ENCODE results near the gene UBE2K.

UBE2K gene

DNA sequence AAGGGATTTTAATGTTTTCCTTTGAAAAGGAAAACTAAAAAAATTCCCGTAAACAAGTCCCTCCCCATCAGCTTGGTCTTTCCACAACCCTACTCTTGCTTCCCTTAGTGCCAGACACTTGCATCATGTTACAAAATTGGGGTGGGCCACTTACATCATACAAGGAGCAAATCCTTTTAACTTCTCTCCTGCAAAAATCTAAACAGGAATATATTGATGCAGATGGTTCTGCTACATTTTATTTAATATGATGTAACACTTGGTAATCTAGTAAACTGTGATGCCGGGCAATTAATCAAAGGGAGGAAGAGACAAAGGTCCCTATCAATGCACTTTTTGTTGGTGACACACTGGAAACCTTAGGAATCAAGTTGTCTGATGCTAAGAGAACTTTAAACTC lies 125.3 kb downstream of the UBE2K start (continued):
- TF ChIP-seq HOXC10 (CRISPR knock-in tag; IDR thresholded peaks at IDR 0.05) = no peak
- TF ChIP-seq ZBTB21 (tag by site-specific recombination; IDR thresholded peaks at IDR 0.05) = peak; percentile 27; the same call in 1 of the 2 replicates
- no peak for TF ChIP-seq ZNF311 (tag by site-specific recombination; IDR thresholded peaks at IDR 0.05; ENCODE audit: borderline replicate concordance)
- no peak for TF ChIP-seq HOXA7 (CRISPR knock-in tag; IDR thresholded peaks at IDR 0.05; ENCODE audit: borderline replicate concordance)

DNA sequence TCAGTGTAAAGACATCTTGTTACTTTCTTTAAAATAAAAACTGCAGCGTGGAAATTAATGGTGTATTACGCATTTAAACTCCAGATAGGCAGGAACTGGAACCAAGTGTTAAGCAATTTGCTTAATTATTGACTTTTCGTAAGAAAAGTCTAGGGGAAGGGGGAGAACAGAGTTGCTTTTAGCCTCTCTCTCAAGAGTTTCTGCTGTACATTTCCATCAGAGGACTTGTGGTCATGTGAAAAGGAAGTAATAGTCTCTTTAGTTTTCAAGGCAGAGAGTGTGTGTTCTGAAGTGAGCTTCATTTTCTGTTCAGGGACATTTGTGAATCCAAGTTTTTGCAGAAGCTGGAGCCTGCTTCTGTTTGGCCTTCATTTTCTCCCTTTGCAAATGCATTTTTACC lies 127.2 kb downstream of the UBE2K start:
- CTCF ChIA-PET = no interaction called here
- no peak overlapping the region for H3K27ac ChIP-seq (ENCODE audit: extremely low read depth, low read depth, low read length)

DNA sequence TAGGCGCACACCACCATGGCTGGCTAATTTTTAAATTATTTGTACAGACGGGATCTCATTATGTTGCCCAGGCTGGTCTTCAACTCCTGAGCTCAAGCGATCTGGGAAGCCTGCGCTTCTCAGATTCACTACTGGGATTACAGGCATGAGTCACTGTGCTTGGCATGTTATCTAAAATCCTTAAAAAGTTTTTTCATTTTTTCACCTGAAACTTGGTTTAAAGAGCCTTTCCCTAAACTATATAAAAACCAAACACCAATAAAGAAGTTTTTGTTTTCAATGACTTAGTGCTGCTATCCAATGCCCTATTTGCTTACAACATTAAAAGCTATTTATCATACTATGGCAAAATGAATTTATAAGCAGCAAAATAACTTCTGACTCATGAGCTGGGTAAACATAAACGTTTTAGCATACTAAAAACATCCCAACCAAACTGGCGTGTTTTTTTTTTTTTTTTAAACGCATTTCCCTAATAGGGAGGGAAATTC lies 127.8 kb downstream of the UBE2K start:
- Histone ChIP-seq H3K36me3 (ENCODE audit: control insufficient read depth in 2 of 2, insufficient read depth in 1 of 2, low read length in 2 of 2) (peaks cover 5 to 38% of the 10 kb centered on the region in 2 experiments), H3K4me3 (ENCODE audit: low read depth, low read length) (no peak overlapping the region), H3K4me1 (ENCODE audit: control insufficient read depth, insufficient read depth, low read length) (no peaks in the 10 kb centered on the region), H3K27ac (ENCODE audit: extremely low read depth, low read depth, low read length) (no peak overlapping the region), H3K9me3 (ENCODE audit: control insufficient read depth, insufficient read depth, low read depth, low read length) (no peaks in the 10 kb centered on the region)
- ChIA-PET CTCF (interaction anchor here (0.6 to 0.7 kb wide), 2 partner anchors 362 to 1015 kb away, joined by 3 read pairs; no protein-coding TSS in a partner anchor), POLR2A (interaction anchor here (0.7 kb wide), 1 partner anchor 316 kb away, joined by 3 read pairs; no protein-coding TSS in a partner anchor)
- peak; percentile 11; the same call in 1 of the 2 replicates for TF ChIP-seq ZNF585B (tag by site-specific recombination; IDR thresholded peaks at IDR 0.05)
- TF ChIP-seq, protein P1, sequence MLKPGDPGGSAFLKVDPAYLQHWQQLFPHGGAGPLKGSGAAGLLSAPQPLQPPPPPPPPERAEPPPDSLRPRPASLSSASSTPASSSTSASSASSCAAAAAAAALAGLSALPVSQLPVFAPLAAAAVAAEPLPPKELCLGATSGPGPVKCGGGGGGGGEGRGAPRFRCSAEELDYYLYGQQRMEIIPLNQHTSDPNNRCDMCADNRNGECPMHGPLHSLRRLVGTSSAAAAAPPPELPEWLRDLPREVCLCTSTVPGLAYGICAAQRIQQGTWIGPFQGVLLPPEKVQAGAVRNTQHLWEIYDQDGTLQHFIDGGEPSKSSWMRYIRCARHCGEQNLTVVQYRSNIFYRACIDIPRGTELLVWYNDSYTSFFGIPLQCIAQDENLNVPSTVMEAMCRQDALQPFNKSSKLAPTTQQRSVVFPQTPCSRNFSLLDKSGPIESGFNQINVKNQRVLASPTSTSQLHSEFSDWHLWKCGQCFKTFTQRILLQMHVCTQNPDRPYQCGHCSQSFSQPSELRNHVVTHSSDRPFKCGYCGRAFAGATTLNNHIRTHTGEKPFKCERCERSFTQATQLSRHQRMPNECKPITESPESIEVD (tag by site-specific recombination; IDR thresholded peaks at IDR 0.05) = peak; percentile 95
- no peak for TF ChIP-seq ZNF707 (tag by site-specific recombination; IDR thresholded peaks at IDR 0.05)
- TF ChIP-seq ZEB2 (tag by site-specific recombination; IDR thresholded peaks at IDR 0.05) = 0 out of 2 replicates have a peak, but pooled peaks have one; percentile 18
- TF ChIP-seq, protein P2, sequence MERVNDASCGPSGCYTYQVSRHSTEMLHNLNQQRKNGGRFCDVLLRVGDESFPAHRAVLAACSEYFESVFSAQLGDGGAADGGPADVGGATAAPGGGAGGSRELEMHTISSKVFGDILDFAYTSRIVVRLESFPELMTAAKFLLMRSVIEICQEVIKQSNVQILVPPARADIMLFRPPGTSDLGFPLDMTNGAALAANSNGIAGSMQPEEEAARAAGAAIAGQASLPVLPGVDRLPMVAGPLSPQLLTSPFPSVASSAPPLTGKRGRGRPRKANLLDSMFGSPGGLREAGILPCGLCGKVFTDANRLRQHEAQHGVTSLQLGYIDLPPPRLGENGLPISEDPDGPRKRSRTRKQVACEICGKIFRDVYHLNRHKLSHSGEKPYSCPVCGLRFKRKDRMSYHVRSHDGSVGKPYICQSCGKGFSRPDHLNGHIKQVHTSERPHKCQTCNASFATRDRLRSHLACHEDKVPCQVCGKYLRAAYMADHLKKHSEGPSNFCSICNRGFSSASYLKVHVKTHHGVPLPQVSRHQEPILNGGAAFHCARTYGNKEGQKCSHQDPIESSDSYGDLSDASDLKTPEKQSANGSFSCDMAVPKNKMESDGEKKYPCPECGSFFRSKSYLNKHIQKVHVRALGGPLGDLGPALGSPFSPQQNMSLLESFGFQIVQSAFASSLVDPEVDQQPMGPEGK (tag by site-specific recombination; IDR thresholded peaks at IDR 0.05) = no peak
- TF ChIP-seq TRIM28 (IDR thresholded peaks at IDR 0.05; ENCODE audit: borderline replicate concordance, low read length) = no peak
- TF ChIP-seq, protein P3, sequence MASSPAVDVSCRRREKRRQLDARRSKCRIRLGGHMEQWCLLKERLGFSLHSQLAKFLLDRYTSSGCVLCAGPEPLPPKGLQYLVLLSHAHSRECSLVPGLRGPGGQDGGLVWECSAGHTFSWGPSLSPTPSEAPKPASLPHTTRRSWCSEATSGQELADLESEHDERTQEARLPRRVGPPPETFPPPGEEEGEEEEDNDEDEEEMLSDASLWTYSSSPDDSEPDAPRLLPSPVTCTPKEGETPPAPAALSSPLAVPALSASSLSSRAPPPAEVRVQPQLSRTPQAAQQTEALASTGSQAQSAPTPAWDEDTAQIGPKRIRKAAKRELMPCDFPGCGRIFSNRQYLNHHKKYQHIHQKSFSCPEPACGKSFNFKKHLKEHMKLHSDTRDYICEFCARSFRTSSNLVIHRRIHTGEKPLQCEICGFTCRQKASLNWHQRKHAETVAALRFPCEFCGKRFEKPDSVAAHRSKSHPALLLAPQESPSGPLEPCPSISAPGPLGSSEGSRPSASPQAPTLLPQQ (tag by site-specific recombination; IDR thresholded peaks at IDR 0.05) = no peak
- no peak for TF ChIP-seq ZFP41 (tag by site-specific recombination; IDR thresholded peaks at IDR 0.05; ENCODE audit: borderline replicate concordance)
- 0 out of 2 replicates have a peak, but pooled peaks have one; percentile 25 for TF ChIP-seq ZBTB17 (tag by site-specific recombination; IDR thresholded peaks at IDR 0.05)
- TF ChIP-seq ZNF433 (tag by site-specific recombination; IDR thresholded peaks at IDR 0.05; ENCODE audit: low read depth) = no peak
- no peak for TF ChIP-seq ZNF529 (tag by site-specific recombination; IDR thresholded peaks at IDR 0.05; ENCODE audit: insufficient replicate concordance)
- TF ChIP-seq, protein P4, sequence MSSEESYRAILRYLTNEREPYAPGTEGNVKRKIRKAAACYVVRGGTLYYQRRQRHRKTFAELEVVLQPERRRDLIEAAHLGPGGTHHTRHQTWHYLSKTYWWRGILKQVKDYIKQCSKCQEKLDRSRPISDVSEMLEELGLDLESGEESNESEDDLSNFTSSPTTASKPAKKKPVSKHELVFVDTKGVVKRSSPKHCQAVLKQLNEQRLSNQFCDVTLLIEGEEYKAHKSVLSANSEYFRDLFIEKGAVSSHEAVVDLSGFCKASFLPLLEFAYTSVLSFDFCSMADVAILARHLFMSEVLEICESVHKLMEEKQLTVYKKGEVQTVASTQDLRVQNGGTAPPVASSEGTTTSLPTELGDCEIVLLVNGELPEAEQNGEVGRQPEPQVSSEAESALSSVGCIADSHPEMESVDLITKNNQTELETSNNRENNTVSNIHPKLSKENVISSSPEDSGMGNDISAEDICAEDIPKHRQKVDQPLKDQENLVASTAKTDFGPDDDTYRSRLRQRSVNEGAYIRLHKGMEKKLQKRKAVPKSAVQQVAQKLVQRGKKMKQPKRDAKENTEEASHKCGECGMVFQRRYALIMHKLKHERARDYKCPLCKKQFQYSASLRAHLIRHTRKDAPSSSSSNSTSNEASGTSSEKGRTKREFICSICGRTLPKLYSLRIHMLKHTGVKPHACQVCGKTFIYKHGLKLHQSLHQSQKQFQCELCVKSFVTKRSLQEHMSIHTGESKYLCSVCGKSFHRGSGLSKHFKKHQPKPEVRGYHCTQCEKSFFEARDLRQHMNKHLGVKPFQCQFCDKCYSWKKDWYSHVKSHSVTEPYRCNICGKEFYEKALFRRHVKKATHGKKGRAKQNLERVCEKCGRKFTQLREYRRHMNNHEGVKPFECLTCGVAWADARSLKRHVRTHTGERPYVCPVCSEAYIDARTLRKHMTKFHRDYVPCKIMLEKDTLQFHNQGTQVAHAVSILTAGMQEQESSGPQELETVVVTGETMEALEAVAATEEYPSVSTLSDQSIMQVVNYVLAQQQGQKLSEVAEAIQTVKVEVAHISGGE (tag by site-specific recombination; conservative IDR thresholded peaks at IDR 0.05; ENCODE audit: low read depth) = no peak

More for the DNA sequence above, 127.2 kb downstream of the UBE2K start:
- POLR2A ChIA-PET = no interaction called here
- Histone ChIP-seq H3K4me3 (ENCODE audit: low read depth, low read length) (no peak overlapping the region), H3K36me3 (ENCODE audit: control insufficient read depth in 2 of 2, insufficient read depth in 1 of 2, low read length in 2 of 2) (peaks cover 0 to 31% of the 10 kb centered on the region in 2 experiments; a peak in 2 of 3 replicates), H3K4me1 (ENCODE audit: control insufficient read depth, insufficient read depth, low read length) (no peaks in the 10 kb centered on the region), H3K9me3 (ENCODE audit: control insufficient read depth, insufficient read depth, low read depth, low read length) (no peaks in the 10 kb centered on the region)
- TF ChIP-seq ZNF768 (tag by site-specific recombination; IDR thresholded peaks at IDR 0.05) = no peak
- TF ChIP-seq ZNF701 (tag by site-specific recombination; IDR thresholded peaks at IDR 0.05) = no peak
- TF ChIP-seq SP3 (tag by site-specific recombination; IDR thresholded peaks at IDR 0.05) = no peak
- TF ChIP-seq ZNF146 (tag by site-specific recombination; IDR thresholded peaks at IDR 0.05) = no peak
- TF ChIP-seq ZNF791 (tag by site-specific recombination; IDR thresholded peaks at IDR 0.05) = no peak
- 0 out of 2 replicates have a peak, but pooled peaks have one; percentile 27 for TF ChIP-seq PRDM1 (tag by site-specific recombination; IDR thresholded peaks at IDR 0.05)
- TF ChIP-seq ZNF248 (tag by site-specific recombination; IDR thresholded peaks at IDR 0.05) = no peak
- TF ChIP-seq, protein P5, sequence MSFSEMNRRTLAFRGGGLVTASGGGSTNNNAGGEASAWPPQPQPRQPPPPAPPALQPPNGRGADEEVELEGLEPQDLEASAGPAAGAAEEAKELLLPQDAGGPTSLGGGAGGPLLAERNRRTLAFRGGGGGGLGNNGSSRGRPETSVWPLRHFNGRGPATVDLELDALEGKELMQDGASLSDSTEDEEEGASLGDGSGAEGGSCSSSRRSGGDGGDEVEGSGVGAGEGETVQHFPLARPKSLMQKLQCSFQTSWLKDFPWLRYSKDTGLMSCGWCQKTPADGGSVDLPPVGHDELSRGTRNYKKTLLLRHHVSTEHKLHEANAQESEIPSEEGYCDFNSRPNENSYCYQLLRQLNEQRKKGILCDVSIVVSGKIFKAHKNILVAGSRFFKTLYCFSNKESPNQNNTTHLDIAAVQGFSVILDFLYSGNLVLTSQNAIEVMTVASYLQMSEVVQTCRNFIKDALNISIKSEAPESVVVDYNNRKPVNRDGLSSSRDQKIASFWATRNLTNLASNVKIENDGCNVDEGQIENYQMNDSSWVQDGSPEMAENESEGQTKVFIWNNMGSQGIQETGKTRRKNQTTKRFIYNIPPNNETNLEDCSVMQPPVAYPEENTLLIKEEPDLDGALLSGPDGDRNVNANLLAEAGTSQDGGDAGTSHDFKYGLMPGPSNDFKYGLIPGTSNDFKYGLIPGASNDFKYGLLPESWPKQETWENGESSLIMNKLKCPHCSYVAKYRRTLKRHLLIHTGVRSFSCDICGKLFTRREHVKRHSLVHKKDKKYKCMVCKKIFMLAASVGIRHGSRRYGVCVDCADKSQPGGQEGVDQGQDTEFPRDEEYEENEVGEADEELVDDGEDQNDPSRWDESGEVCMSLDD (tag by site-specific recombination; IDR thresholded peaks at IDR 0.05) = no peak

All from HEK293 (cell line).